ENCODE results near the gene TRIO.

The TRIO gene

DNA sequence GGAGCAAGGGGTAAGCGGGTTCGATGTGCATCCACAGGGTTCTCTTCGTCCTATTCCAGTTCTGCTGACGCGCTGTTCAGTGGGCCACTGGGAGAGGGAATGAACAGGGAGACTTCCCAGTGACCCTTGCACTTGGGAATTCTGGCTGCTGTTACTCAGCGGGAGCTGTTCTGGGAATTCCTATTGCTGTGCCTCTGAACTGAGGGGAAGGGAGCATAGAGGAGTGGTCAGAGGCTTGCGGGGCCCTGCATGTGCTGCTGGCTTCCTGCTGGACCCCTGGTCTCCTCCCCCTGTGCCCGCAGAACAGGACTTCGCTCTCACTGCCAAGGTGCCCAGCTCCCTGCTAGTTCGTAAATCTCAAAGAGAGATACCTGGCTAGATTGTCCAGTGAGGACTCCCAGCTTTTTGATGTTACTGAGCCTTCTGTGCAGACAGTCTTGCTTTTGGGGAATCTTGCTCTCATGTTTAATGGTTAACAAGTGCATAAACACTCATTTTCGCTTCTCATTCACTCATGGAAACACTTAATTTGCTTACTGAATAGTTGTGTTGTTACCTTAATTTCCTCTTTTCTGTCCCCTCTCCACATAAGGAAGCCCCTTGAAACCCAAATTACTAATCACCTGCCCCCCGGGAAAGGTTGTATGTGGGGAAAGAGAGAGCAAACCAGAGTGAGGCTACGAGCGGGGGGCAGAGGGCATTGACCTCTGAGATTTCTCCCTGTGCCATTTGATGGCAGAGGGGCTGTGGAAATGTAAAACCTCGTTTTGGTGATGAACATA, 5.9 kb downstream of the TRIO start:
- no peak for DNase-seq

DNA sequence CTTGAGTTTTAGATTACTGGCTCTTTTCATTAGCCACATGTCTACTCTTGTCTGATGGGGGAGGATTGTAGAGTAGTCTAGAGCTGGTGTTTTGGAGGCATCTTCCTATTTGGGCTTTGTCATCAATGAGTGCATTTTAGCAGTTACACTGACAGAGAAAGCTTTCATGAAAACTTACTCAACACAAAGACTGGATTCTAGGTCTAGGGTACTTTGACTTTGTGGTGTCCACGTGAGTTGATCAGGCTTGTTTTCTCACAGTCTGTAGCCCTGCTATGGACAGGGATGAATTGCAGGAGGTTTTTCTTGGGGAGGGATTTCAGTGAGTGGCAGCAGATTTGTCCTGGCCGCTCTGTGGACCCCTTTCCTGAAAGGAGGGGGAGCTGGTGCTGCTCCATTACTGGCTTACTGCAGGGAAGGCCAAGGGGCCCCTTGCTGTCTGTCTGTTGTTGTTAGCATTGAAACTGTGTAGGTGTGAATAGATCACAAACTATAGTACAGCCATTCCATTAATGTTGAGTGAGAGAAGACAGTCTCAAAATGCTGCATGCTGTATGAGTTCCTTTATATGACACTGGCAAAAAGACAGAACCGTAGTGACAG, 6.6 kb downstream of the TRIO start:
- no peak for DNase-seq

DNA sequence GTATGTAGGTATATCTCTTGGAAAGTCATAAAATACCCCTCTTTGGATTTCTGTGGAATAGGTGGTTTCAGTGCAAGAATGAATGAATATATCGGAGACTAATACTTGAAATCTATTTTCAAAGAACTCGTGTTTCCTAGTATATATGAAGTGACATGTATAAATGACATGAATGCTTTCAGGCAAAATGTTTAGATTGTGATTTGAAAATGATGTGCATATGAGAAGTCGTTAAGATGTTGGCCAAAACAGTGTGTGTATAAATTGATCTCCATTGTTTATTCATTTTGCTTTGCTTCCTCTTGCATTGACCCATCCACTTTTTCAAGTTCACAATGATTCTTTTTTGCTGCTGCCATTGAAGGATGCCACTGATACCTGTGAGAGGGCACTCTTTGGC, 8.3 kb downstream of the TRIO start:
- no peak for DNase-seq

DNA sequence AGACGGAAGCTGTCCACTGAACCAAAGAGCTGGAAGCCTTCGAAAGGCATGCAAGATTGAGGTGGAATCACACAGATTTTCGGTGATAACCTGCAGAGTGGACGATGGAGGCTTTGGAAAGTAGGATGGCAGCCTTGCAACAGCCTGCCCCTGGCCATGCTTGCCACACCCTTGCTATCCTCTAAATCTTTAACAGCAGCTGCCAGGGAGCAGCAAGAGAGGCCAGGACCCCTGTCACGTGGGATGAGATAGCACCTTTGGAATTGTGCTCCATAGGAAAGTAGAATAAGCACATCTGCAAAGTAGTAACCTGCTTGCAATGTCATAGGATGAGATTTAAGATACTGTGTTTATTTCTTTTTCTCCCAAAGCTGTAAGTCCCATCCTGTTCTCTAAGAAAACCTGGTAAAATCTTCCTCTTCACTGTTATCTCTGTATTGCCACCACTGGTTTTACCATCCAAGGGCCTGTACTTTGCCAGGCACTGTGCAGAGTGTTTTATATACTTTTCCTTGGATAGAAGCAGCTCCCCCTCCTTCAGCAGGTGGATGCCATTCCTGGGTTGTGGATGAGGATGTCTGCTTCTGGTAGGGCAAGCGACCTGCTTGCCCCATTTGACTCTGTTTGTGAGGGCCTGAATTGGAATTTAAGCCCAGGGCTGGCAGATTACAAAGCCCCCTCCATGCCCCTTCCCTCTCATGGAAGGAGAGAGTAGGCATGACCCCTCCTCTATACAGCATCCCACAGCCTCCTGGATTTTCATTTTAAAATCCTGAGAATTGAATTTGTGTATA, 10.1 kb downstream of the TRIO start:
- no peak for DNase-seq

DNA sequence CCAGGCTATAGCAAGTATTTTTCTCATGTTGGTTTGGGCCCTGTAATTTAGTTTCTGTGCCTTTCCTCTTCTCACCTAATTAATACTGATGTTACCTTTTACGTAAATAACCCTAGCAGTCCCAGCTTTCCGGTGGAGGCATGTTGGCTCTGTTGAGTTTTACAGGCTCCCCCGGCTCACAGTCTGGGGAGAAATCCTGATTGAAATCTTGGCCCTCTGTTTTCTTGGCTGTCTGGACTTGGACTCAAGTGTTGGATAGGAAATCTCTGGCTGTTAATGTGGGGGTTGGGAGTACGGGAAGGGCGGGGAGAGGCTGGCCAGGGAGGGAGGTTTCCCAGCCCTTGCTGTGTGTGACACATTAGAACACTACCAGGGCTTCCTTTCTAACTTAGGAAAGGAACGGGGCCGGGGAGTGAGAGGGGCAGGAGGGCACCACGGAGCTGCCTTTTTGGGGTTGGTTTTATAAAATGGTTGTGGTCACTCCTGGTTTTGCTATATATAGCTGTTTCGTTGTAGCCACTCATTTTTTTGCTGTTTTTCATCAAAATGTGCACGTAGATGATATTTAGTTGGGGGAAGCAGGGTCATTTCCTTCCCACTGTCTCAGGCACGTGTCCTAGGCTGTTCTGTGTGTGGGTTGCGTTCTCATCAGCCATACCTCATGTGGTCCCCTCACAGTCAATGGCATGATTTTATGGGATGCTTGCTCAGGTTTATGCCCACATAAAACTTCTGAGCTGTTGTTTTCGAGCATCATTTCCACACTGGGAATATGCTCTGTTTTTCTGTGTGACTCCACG, 11.0 kb downstream of the TRIO start:
- no peak for DNase-seq

DNA sequence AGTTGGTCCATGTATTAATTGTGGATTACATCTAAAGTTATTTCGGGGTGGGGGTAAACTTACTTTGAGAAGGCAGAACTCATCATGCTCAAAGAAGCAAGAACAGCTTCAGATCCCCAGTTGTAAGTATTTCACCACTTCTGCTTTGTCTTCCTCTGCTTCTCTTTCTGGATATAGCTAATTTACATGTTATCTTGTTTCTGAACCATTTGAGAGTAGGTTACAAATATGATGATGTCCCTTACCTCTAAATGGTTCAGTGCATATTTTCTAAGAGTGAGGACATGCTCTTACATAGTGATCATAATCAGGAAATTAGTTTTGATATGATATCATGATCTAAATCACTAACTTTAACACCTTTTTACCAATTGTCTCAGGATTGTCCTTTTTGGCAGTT, 11.9 kb downstream of the TRIO start:
- DNase-seq = no peak

DNA sequence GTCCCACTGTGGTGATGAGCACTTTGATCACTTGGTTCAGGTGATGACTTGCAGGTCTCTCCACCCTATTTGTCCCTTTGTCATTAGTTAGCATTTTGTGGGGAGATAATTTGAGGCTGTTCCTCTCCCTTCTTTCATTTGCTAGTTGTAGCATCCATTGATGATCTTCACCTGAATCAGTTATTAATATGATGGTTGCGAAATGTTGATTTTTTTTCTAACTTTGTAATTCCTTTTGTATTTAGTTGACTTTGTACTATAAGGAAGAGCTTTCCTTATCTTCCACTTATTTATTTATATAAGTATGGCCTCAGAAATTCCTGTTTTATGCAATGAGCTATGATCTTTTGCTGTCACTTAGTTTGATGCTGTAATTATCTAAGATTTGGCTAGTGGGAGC, 12.6 kb downstream of the TRIO start:
- no peak for DNase-seq

DNA sequence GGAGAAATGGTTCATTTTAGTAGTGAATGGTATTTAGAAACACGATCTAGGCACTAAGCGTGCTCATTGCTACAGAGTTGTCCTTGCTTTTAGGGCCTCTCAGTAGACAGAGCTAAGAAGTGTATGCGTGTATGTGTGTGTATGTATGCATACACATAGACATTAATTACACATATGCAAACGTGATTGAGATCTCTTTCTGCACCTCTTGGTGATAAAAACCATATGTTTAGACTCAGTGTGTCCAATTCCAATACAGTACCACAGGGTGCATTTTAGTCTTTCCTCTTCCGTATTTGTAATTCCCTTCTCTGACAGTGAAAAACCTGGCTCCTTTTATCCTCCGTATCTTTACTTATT, 13.1 kb downstream of the TRIO start:
- DNase-seq = no peak

DNA sequence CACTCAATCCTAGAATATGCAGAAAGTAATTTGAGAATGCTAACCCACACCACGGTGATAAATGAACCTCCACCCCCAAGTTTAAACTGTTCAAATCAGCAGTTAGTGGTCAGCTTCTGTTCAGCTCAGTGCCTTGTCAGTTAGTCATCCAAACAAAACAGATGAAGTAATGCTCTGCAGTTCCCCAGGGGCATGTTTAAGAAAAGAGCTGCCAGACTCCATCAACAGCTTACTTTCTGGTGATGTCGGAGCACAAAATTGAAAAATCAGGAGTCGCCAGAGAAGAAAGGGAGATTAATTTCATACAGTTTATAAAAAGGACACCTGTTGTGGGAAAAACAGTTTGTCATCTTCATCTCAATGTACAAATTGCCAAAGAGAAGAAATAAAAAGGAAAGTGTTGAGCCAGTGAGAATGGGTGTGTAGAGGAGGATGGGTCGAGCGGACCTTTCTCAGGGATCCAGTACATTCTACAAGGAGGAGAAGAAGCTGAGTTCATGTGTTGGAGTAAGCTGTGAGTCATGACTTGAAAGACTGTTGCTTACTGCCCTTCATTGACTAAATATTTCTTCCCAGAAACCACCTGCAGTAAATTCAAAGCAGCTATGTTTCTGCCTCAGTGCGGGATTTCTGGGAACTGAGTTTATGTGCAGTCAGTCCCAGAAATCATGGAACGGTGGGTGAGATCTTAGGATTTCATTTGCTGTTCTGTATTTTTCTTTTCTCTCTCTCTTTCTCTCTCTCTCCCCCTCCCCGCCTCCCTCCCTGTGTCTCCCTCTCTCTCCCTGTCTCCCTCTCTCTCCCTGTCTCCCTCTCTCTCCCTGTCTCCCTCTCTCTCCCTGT, 13.7 kb downstream of the TRIO start:
- no peak for DNase-seq

DNA sequence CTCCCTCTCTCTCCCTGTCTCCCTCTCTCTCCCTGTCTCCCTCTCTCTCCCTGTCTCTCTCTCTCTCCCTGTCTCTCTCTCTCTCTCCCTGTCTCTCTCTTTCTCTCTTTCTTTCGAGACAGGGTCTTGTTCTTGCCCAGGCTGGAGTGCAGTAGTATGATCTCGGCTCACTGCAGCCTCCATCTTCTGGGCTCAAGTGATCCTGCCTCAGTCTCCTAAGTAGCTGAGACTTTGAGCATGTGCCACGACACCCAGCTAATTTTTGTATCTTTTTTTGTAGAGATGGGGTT, 14.3 kb downstream of the TRIO start:
- no peak for DNase-seq

DNA sequence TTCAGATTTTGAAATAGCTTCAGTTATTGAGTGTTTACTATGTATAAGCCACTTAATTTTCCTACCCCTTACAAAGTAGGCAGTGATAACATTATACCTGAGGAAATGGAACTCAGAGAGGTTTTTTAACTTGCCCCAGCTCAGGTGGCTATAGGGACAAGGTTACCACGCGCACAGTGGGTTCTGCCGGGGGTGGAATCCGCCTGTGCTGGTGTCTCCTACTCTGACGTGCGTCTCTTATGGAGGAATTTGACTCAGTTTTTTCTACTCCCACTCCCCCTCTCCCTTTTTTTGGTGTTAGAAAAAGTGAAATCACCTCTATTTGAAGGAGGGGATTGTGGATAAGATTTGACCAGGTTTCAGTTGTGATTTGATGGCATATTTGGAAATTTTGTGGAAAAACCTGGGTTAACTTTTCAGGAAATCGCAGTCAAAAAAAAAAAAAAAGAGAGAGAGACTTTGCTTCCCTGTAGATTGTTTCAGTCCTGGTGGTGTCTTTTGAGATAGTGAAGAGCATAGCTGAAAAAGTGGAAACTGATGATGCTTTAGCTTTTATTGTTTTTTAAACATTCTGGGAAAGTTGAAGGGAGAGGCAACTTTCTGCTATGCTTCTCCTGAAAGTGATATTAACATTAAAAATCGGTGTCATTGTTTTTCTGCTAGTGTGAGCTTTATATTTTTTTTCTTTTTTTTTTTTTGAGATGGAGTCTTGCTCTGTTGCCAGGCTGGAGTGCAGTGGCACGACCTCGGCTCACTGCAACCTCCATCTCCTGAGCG, 15.9 kb downstream of the TRIO start:
- DNase-seq = no peak

DNA sequence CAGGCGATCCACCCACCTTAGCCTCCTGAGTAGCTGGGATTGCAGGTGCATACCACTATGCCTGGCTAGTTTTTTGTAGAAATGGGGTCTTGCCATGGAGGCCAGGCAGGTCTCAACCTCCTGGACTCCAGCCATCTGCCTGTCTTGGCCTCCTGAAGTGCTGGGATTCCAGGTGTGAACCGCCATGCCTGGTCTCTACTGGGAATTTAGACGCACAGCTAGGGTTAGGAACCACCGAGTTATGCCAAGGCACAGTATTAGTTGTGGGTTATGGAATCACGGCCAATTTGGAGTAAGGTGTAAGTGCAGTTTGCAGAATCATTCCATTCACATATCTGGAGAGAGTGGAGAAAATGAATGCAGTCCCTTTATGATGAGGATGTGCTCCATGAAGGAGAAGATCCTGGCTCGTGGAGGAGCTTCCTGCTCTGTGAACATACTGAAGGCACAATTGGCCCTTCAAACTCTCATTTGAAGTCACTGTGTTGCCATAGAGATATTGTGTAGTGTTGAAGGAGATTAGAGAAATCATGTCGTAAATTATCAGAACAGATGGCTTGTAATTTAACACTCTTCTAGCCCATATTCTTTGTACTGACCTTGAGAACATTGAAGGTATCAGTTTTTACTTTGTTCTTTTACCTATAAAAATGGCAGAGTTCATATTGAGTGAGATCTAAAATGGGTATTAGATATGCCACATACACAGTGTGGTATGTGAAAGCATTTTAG, 18.8 kb downstream of the TRIO start:
- no peak for DNase-seq

DNA sequence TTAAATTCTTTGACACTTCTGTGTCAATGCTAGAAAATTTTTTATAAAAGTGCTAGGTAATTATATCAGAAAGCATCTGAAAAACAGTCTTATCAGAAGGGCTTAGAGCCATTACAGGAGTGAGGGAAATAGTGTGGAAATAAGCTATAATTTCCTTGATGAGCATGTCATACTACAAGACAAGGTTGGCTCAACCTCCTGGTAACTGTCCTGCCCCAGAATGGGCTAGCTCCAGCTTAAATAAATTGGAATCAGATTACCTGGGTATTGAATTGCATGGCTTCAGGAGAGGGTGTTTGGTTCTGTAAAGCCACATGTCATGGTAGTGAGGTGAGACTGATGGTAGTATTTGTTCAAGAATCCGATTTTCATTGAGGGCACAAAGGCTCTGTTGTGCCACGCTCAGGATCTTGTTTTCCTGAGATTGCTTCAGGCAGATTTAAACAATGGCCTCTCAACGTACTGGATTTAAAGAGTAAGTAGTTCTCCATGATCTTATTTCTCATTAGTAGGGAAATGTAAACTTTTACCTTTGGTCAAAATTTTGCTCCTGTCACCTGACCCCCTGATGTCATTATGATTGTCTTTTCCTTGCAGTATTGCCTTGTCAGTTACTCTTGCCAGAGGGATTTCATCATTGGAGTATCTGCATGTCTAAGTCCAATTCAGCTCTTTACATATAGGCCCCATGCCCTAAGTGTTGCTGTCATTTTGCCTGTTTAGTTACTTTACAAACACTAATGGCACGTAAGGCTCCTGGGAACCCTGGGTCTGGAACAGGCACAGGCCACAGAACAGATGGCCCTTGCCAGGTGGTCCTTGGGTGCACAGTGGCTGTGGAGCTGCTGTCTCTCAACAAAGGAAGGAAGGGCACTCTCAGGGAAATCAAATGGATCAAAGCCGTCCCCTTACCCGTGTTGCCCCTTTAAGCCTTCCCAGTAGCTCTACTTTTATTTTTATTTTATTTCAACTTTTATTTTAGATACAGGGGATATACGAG, 21.3 kb downstream of the TRIO start:
- DNase-seq = no peak

DNA sequence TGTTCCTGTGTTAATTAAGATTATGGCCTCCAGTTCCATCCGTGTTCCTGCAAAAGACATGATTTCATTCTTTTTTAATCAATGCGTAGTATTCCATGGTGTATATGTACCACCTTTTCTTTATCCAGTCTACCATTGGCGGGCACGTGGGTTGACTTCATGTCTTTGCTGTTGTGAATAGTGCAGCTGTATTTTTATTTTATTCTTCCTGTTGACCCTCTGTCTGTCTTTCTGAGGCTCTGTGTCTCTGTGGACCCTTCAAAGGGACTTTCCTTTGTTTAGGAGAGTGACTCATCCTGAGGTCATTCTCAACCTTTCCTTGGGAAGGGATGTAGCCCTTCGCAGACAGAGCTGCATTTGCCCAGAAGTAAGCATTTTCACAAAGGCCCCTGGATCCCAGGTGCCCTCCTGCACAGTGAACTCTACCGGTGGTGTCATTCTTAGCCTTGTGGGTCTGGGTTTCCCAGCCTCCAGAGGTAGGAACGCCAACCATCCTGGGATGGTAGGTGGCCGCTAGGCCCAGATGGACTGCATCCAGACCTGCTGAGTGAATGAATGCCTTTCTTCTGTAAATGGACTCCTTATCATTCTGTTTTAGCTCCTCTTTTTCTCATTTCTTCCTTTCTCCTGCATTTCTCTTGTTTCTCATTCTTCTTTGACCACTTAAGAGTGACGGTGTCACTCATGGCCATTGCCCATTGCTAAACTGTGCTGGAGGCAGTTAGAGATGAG, 22.4 kb downstream of the TRIO start:
- DNase-seq = no peak

DNA sequence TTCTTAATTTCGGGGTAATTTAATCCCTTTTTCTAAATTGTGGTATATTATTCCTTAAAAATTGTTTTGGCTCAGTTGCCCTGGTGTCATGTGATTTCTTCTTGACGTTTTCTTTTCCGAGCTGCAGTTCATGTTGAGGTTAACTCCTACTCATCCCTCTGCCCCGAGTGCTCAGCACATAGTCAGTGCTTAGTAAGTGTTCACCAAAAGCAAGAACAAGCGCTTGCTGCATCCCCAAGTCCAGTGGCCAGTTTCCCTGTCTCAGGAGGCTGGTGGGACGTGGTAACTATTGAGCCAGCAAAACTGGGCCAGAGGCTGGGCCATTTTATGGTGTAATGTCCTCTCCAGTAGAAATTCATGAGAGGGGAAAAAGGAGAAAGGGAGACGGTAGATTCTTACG, 23.3 kb downstream of the TRIO start:
- DNase-seq = no peak

DNA sequence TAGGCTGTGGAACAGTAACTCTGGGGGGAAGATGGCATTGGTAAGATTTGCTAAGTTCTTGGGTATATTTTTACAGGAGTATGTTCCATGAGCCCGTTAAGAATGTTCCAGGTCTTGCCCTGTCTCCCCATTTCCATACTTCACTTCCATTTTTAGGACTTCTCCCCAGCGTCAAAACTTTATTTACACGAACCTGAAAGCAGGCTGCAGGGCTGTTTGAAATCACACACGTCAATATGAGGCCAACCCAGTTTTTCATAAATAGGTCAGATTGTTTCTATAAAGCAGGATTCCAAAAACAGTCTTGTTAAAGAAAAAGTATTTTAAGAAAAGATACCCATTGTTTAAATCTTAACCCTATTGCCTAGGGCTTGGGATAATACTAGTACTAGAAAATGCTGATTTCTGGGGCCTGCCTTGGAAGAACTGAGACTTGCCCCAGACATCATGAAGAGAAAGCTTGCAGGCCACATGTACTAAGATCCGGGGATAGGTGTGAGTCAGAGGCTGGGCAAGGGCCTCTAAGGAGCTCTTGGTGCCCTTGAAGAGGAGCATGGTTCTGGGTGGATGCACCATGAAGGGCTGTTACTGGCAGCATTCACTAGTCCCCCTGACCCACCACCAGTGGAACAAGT, 24.2 kb downstream of the TRIO start:
- DNase-seq = no peak

DNA sequence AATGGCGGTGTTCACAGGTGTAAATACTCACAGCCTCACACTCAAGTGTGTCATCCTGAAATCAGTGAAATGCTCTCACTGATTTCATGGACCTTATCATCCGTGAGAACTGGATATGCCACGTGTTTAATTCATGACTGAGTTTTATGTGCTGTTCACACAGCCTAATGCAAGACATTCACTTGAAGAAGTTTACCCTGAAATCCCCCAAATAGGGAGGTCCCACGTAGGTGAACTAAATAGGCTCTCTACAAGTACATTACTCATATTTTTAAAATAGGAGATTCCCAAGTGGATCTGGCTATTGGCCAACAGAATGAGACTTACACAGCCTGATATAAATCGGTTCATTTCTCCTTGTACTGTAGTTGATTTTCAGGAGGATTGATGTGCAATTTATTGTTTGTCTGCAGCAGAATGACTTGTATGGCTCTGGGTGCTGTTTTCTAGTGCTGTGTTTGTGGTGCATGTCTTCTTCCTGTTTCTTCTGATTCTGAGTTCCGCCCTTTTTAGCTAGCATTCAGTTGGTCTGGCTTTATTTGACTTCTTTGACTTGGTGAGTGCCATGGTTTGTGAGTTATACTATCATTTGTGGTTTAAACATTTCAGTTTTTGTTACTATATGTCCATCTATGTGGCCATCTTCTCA, 25.1 kb downstream of the TRIO start:
- DNase-seq = no peak

DNA sequence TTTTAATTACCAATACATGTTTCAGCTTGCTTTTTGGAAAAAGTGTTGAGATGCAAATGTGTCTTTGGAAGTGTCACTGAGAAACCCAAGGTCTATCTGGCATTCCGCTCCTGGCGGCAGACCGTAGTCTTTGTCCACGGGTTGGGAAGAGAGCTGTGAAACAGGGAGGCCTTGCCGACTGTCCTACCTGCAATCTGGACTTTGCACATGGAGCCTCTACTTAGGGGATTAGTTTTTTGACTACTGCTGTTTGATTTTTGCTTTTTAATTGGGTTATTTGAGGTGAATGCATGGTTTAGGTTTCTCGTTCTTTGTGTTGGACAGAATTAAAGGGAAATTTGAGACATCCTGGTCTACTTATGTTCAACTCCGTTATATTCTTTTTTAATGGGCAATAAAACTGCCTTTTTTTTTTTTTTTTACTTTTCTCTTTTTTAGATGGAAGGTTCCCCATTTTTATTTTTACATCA, 25.7 kb downstream of the TRIO start:
- DNase-seq = no peak
